CD4-positive, alpha-beta T cell treated with Interleukin-17A for 1 hour (primary cell): ENCODE data around the gene ARFGAP2.
"Not testable (repeated sequence)": the region's sequence is repeated elsewhere in the genome, so short reads cannot be mapped to it uniquely, and the experiment has no call there.

Experiments
- DNase-seq: peaks from one replicate; pipeline ENCODE4 v3.0.0-alpha.2; 2020

The ARFGAP2 gene

GRCh38 chr11:47176328-47177228 lies at the start of gene ARFGAP2:
ARFGAP2 (minus strand) TSS chr11:47176879; CDS start chr11:47176853, 26 bp downstream.
- DNase-seq: peak; percentile 96

- DNase-seq: peak; percentile 22
Observed at GRCh38 chr11:47225552-47226400, 49.1 kb upstream of the ARFGAP2 start.

- DNase-seq: no peak
Observed at GRCh38 chr11:47222696-47223095, 46.0 kb upstream of the ARFGAP2 start.

- DNase-seq: no peak
Observed at GRCh38 chr11:47220401-47220821, 43.7 kb upstream of the ARFGAP2 start.

- DNase-seq: peak; percentile 45
Observed at GRCh38 chr11:47216121-47216798, 39.6 kb upstream of the ARFGAP2 start.

- DNase-seq: no peak
Observed at GRCh38 chr11:47215366-47215910, 38.8 kb upstream of the ARFGAP2 start.

GRCh38 chr11:47213950-47214565 lies 37.4 kb upstream of the ARFGAP2 start:
- DNase-seq: peak; percentile 88

- DNase-seq: no peak
Observed at GRCh38 chr11:47212938-47213337, 36.3 kb upstream of the ARFGAP2 start.

- DNase-seq: no peak
Observed at GRCh38 chr11:47208628-47209027, 31.9 kb upstream of the ARFGAP2 start.

- DNase-seq: not testable (repeated sequence)
Observed at GRCh38 chr11:47208008-47208552, 31.4 kb upstream of the ARFGAP2 start.

GRCh38 chr11:47207459-47207858 lies 30.8 kb upstream of the ARFGAP2 start:
- DNase-seq: no peak

- DNase-seq: not testable (repeated sequence)
Observed at GRCh38 chr11:47206577-47206976, 29.9 kb upstream of the ARFGAP2 start.

GRCh38 chr11:47204637-47204989 lies 27.9 kb upstream of the ARFGAP2 start:
- no peak for DNase-seq

- DNase-seq: no peak
Observed at GRCh38 chr11:47202576-47202975, 25.9 kb upstream of the ARFGAP2 start.

GRCh38 chr11:47201015-47201414 lies 24.3 kb upstream of the ARFGAP2 start:
- DNase-seq: no peak

GRCh38 chr11:47198161-47198560 lies 21.5 kb upstream of the ARFGAP2 start:
- not testable (repeated sequence) for DNase-seq

GRCh38 chr11:47192111-47192510 lies 15.4 kb upstream of the ARFGAP2 start:
- no peak for DNase-seq

GRCh38 chr11:47191137-47191536 lies 14.5 kb upstream of the ARFGAP2 start:
- not testable (repeated sequence) for DNase-seq

GRCh38 chr11:47189100-47189834 lies 12.6 kb upstream of the ARFGAP2 start:
- DNase-seq: no peak

GRCh38 chr11:47188259-47188658 lies 11.6 kb upstream of the ARFGAP2 start:
- no peak for DNase-seq

- no peak for DNase-seq
Observed at GRCh38 chr11:47187723-47188122, 11.0 kb upstream of the ARFGAP2 start.
